GM19351 (cell line): ENCODE data around the gene OR2AT4.

ENCODE experiments used
- ATAC-seq: cut with Tn5 transposase; IDR thresholded peaks from one replicate; pipeline ENCODE4 v1.9.1; 2021; ENCODE audit warnings: mild to moderate bottlenecking, moderate library complexity; ENCODE audit not compliant: unreplicated experiment

Gene OR2AT4

DNA sequence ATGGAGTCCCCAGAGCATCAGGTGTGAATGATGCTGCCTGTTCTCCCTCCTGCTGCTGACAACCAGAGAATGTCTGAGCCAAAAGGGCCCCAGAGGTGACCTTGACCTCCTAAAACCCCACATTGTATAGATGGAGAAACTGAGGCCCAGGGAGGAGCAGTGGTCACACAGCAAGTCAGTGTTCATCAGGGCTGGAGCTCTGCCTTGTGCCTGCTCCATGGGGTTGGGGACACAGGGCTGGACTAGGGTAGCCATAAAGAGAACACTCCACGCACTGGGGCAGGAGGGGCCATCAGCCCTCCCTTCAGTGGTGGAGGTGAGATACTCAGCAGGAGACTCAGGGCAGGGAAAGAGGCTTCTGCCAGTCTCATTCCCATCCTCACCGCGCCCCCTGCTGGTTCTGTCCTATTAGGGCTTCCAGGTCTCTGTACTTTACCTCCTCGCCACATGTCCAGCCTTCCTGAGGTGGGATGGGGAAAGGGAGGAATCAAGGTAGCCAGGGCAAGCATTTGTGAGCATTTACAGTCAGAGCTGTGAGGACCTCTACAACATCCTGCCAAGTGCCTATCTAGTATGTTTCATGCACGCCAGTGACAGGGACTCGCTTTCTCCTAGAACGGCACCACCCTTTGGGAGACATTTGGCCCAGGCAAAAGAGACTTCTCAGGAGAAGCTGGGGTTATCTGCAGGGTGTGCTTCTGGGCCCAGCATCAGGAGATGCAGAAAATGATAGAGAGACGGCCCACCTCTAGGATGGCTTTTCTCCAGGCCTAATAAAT lies 64.7 kb downstream of the OR2AT4 start:
- peak; percentile 47 for ATAC-seq
